Panc1 (cell line): ENCODE results near the gene KCNMA1. TPM values are rescaled to one million over a fixed set of nuclear protein-coding genes. Genes with fewer than 3 reads are reported as not detected.
"Not testable (repeated sequence)": the region's sequence is repeated elsewhere in the genome, so short reads cannot be mapped to it uniquely, and the experiment has no call there.

Experiments
- ATAC-seq: fragments of 200-7000 bp; cut with Tn5 transposase; 2 replicates; pipeline ENCODE4 v1.9.1; 2020; ENCODE audit warnings: mild to moderate bottlenecking, moderate library complexity
- BruUV-seq: library from RNA; stranded (reverse); fragments of 400-500 nt; replicated peaks from 2 replicates; lab custom pipeline; 2021; lab: Mats Ljungman, UMichigan
- CTCF ChIA-PET: fragments of 300-600 bp; sonication (Branson Sonifier 250); formaldehyde crosslinking; loops from one replicate; lab custom pipeline; 2022; ENCODE audit warnings: antibody characterized with exemption; lab: Charles Lee
- POLR2A ChIA-PET: fragments of 300-600 bp; sonication (Branson Sonifier 250); formaldehyde crosslinking; loops from one replicate; lab custom pipeline; 2022; ENCODE audit warnings: antibody characterized with exemption; lab: Charles Lee
- DNase-seq: peaks from one replicate; pipeline ENCODE4 v3.0.0-alpha.2; 2010; ENCODE audit warnings: low read depth, low spot score
- H3K27ac ChIP-seq: 2 replicates; pipeline ENCODE4 v1.5.1; 2011; ENCODE audit warnings: mild to moderate bottlenecking, low read length, inconsistent platforms
- H3K27me3 ChIP-seq: fragments of 200-500 bp; sonication (Bioruptor generic); 2 replicates; pipeline ENCODE4 v1.6.0; 2014; ENCODE audit warnings: low read length, inconsistent platforms; ENCODE audit not compliant: control insufficient read depth, insufficient read depth
- H3K36me3 ChIP-seq: fragments of 200-500 bp; sonication (Bioruptor generic); 2 replicates; pipeline ENCODE4 v1.5.1; 2014; ENCODE audit warnings: inconsistent platforms, mild to moderate bottlenecking, low read length, moderate library complexity; ENCODE audit not compliant: control insufficient read depth, insufficient read depth
- H3K4me1 ChIP-seq: 2 replicates; pipeline ENCODE4 v1.5.1; 2011; ENCODE audit warnings: inconsistent platforms, mild to moderate bottlenecking, low read length, moderate library complexity; ENCODE audit not compliant: control insufficient read depth, insufficient read depth
- H3K4me3 ChIP-seq, 2 experiments: 2 replicates each; pipeline ENCODE4 v1.5.1; 2011 to 2012; ENCODE audit warnings: low read depth in 2 of 2, low read length in 2 of 2, mild to moderate bottlenecking in 2 of 2, inconsistent platforms in 1 of 2, moderate library complexity in 1 of 2
- H3K9me3 ChIP-seq: fragments of 200-500 bp; sonication (Bioruptor generic); 2 replicates; pipeline ENCODE4 v1.5.1; 2014; ENCODE audit warnings: low read depth, mild to moderate bottlenecking, inconsistent platforms, low read length, moderate library complexity; ENCODE audit not compliant: control insufficient read depth, insufficient read depth
- CTCF ChIP-seq: fragments of 450-650 bp; IDR thresholded peaks from 2 replicates; pipeline ENCODE4 v1.5.1; 2017; ENCODE audit warnings: mild to moderate bottlenecking
- POLR2AphosphoS5 ChIP-seq: IDR thresholded peaks from 2 replicates; pipeline ENCODE4 v1.6.1; 2012; ENCODE audit warnings: mild to moderate bottlenecking, low read depth, low read length, moderate library complexity
- REST ChIP-seq, 2 experiments: IDR thresholded peaks; 2 replicates each; pipeline ENCODE4 v1.6.1; 2011 to 2012; ENCODE audit warnings: low read depth in 2 of 2, control low read depth in 1 of 2, low read length in 1 of 2, mild to moderate bottlenecking in 1 of 2, moderate library complexity in 1 of 2; ENCODE audit not compliant: insufficient read depth in 1 of 2
- SIN3A ChIP-seq: IDR thresholded peaks from 2 replicates; pipeline ENCODE4 v1.6.1; 2012; ENCODE audit warnings: low read depth, mild to moderate bottlenecking, low read length, moderate library complexity, borderline replicate concordance; ENCODE audit not compliant: insufficient read depth
- TCF7L2 ChIP-seq: IDR thresholded peaks from 2 replicates; pipeline ENCODE4 v1.6.1; 2011; ENCODE audit warnings: mild to moderate bottlenecking, low read depth, low read length, inconsistent platforms
- in situ Hi-C: cut with HindIII; loops from 2 replicates; pipeline ENCODE4 v1.10.0; 2016; ENCODE audit warnings: low sequenced_read_pairs, low pct_unique_long_range_greater_than_20kb
- intact Hi-C: fragments of 100-400 bp; cut with micrococcal nuclease; formaldehyde crosslinking; loops from one replicate; pipeline ENCODE4 v1.10.0; 2022; ENCODE audit not compliant: unreplicated experiment
- total RNA-seq: library from RNA; stranded (reverse); gene quantifications from one replicate; pipeline ENCODE4 v1.2.1, GENCODE V29; 2021; ENCODE audit not compliant: unreplicated experiment

The KCNMA1 gene
- total RNA-seq, 1 experiment from 2014 or later, result 91.9 TPM

GRCh38 chr10:77388571-77389100 lies 249.0 kb downstream of the KCNMA1 start:
- ATAC-seq (no peak), DNase-seq (no peak)
- CTCF ChIA-PET, result no interaction called here
- Histone ChIP-seq H3K27me3 (no peaks in the 10 kb centered on the region), H3K4me1 (peaks cover 47% of the 10 kb centered on the region), H3K4me3 (no peak overlapping the region), H3K36me3 (no peaks in the 10 kb centered on the region), H3K27ac (peak overlapping the region; percentile 7; the same call in 1 of the 2 replicates), H3K9me3 (no peaks in the 10 kb centered on the region)
- TF ChIP-seq REST (IDR thresholded peaks at IDR 0.05; ENCODE audit: insufficient read depth in 1 of 2, low read depth in 2 of 2, low read length in 1 of 2) (no peak), TCF7L2 (no peak), SIN3A (no peak), CTCF (no peak), POLR2AphosphoS5 (no peak)
- intact Hi-C loops (no loop called here), in situ Hi-C loops (no loop called here)
- POLR2A ChIA-PET, result no interaction called here
- no TSS peak for BruUV-seq

GRCh38 chr10:77387701-77388100 lies 249.9 kb downstream of the KCNMA1 start:
- H3K4me3 ChIP-seq, ATAC-seq, H3K36me3 ChIP-seq, H3K9me3 ChIP-seq, H3K27ac ChIP-seq, CTCF ChIA-PET, DNase-seq, H3K27me3 ChIP-seq, in situ Hi-C loops, POLR2A ChIA-PET, intact Hi-C loops, BruUV-seq: not testable (repeated sequence)
- H3K4me1 ChIP-seq, result peaks cover 38% of the 10 kb centered on the region

- Histone ChIP-seq H3K4me1 (peaks cover 34% of the 10 kb centered on the region), H3K36me3 (no peaks in the 10 kb centered on the region), H3K4me3 (no peak overlapping the region), H3K27ac (no peak overlapping the region), H3K9me3 (no peaks in the 10 kb centered on the region), H3K27me3 (no peaks in the 10 kb centered on the region)
- TF ChIP-seq CTCF (no peak), POLR2AphosphoS5 (no peak), REST (IDR thresholded peaks at IDR 0.05; ENCODE audit: insufficient read depth in 1 of 2, low read depth in 2 of 2, low read length in 1 of 2) (no peak), SIN3A (no peak), TCF7L2 (no peak)
- no TSS peak for BruUV-seq
- ATAC-seq, result no peak
- no peak for DNase-seq
- in situ Hi-C loops (no loop called here), intact Hi-C loops (no loop called here)
- ChIA-PET POLR2A (no interaction called here), CTCF (no interaction called here)
These were observed 250.4 kb downstream of the KCNMA1 start for GRCh38 chr10:77387247-77387646.
